ENCODE data around the gene XPO5. TPM values are rescaled to one million over a fixed set of nuclear protein-coding genes. Genes with fewer than 3 reads are reported as not detected.

Gene XPO5
- total and polyA plus RNA-seq, 2 experiments from 2014 or later = 28.5 to 95.2 TPM

DNA sequence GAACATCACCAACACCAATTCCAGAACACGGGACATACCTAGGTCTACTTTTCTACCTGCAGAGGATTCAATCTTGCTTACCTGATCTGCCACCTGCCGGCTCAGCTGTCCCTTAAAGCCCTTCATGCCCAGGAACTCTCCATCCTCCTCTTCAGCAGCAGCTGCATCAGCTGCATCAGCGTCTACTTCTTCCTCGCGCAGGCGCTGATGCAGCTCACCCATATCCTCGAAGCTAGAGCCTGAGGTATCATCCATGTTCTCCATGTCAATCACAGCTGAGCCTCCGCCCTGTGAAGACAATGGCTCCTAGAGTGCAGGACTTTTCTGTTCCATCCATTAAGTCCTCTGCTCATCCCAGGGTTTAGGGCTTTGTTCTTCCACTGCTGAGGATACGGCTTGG, 60.0 kb downstream of the XPO5 start (continued):
- TF ChIP-seq, protein P1, sequence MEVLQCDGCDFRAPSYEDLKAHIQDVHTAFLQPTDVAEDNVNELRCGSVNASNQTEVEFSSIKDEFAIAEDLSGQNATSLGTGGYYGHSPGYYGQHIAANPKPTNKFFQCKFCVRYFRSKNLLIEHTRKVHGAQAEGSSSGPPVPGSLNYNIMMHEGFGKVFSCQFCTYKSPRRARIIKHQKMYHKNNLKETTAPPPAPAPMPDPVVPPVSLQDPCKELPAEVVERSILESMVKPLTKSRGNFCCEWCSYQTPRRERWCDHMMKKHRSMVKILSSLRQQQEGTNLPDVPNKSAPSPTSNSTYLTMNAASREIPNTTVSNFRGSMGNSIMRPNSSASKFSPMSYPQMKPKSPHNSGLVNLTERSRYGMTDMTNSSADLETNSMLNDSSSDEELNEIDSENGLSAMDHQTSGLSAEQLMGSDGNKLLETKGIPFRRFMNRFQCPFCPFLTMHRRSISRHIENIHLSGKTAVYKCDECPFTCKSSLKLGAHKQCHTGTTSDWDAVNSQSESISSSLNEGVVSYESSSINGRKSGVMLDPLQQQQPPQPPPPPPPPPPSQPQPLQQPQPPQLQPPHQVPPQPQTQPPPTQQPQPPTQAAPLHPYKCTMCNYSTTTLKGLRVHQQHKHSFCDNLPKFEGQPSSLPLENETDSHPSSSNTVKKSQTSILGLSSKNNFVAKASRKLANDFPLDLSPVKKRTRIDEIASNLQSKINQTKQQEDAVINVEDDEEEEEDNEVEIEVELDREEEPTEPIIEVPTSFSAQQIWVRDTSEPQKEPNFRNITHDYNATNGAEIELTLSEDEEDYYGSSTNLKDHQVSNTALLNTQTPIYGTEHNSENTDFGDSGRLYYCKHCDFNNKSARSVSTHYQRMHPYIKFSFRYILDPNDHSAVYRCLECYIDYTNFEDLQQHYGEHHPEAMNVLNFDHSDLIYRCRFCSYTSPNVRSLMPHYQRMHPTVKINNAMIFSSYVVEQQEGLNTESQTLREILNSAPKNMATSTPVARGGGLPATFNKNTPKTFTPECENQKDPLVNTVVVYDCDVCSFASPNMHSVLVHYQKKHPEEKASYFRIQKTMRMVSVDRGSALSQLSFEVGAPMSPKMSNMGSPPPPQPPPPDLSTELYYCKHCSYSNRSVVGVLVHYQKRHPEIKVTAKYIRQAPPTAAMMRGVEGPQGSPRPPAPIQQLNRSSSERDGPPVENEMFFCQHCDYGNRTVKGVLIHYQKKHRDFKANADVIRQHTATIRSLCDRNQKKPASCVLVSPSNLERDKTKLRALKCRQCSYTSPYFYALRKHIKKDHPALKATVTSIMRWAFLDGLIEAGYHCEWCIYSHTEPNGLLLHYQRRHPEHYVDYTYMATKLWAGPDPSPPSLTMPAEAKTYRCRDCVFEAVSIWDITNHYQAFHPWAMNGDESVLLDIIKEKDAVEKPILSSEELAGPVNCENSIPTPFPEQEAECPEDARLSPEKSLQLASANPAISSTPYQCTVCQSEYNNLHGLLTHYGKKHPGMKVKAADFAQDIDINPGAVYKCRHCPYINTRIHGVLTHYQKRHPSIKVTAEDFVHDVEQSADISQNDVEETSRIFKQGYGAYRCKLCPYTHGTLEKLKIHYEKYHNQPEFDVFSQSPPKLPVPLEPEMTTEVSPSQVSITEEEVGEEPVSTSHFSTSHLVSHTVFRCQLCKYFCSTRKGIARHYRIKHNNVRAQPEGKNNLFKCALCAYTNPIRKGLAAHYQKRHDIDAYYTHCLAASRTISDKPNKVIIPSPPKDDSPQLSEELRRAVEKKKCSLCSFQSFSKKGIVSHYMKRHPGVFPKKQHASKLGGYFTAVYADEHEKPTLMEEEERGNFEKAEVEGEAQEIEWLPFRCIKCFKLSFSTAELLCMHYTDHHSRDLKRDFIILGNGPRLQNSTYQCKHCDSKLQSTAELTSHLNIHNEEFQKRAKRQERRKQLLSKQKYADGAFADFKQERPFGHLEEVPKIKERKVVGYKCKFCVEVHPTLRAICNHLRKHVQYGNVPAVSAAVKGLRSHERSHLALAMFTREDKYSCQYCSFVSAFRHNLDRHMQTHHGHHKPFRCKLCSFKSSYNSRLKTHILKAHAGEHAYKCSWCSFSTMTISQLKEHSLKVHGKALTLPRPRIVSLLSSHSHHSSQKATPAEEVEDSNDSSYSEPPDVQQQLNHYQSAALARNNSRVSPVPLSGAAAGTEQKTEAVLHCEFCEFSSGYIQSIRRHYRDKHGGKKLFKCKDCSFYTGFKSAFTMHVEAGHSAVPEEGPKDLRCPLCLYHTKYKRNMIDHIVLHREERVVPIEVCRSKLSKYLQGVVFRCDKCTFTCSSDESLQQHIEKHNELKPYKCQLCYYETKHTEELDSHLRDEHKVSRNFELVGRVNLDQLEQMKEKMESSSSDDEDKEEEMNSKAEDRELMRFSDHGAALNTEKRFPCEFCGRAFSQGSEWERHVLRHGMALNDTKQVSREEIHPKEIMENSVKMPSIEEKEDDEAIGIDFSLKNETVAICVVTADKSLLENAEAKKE (CRISPR knock-in tag; IDR thresholded peaks at IDR 0.05) = no peak
- TF ChIP-seq JUNB (IDR thresholded peaks at IDR 0.05; ENCODE audit: unreplicated experiment) (no peak), POLR2AphosphoS5 (IDR thresholded peaks at IDR 0.05; ENCODE audit: low read depth) (no peak), NANOG (IDR thresholded peaks at IDR 0.05; ENCODE audit: borderline replicate concordance) (no peak), CREB1 (CRISPR knock-in tag; IDR thresholded peaks at IDR 0.05; ENCODE audit: low read depth) (no peak)
- TF ChIP-seq, protein P2, sequence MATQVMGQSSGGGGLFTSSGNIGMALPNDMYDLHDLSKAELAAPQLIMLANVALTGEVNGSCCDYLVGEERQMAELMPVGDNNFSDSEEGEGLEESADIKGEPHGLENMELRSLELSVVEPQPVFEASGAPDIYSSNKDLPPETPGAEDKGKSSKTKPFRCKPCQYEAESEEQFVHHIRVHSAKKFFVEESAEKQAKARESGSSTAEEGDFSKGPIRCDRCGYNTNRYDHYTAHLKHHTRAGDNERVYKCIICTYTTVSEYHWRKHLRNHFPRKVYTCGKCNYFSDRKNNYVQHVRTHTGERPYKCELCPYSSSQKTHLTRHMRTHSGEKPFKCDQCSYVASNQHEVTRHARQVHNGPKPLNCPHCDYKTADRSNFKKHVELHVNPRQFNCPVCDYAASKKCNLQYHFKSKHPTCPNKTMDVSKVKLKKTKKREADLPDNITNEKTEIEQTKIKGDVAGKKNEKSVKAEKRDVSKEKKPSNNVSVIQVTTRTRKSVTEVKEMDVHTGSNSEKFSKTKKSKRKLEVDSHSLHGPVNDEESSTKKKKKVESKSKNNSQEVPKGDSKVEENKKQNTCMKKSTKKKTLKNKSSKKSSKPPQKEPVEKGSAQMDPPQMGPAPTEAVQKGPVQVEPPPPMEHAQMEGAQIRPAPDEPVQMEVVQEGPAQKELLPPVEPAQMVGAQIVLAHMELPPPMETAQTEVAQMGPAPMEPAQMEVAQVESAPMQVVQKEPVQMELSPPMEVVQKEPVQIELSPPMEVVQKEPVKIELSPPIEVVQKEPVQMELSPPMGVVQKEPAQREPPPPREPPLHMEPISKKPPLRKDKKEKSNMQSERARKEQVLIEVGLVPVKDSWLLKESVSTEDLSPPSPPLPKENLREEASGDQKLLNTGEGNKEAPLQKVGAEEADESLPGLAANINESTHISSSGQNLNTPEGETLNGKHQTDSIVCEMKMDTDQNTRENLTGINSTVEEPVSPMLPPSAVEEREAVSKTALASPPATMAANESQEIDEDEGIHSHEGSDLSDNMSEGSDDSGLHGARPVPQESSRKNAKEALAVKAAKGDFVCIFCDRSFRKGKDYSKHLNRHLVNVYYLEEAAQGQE (IDR thresholded peaks at IDR 0.05; ENCODE audit: unreplicated experiment) = no peak
